Skeletal muscle tissue (tissue), 4 donors: ENCODE results near the gene VAT1L. TPM values are rescaled to one million over a fixed set of nuclear protein-coding genes. Genes with fewer than 3 reads are reported as not detected.

Experiments used
- H3K27ac ChIP-seq: one replicate; pipeline ENCODE4 v1.7.0; 2013; ENCODE audit warnings: mild to moderate bottlenecking, low read depth, low read length, inconsistent platforms
- H3K27me3 ChIP-seq, 3 donors: one replicate each; pipeline ENCODE4 v1.7.0; 2013; ENCODE audit warnings: low read length in 3 of 3; ENCODE audit not compliant: control insufficient read depth in 3 of 3, insufficient read depth in 3 of 3
- H3K36me3 ChIP-seq, 3 donors: one replicate each; pipeline ENCODE4 v1.7.0; 2013; ENCODE audit warnings: low read length in 3 of 3; ENCODE audit not compliant: control insufficient read depth in 3 of 3, insufficient read depth in 3 of 3
- H3K4me1 ChIP-seq, 3 donors: one replicate each; pipeline ENCODE4 v1.7.0; 2013; ENCODE audit warnings: low read length in 3 of 3, mild to moderate bottlenecking in 3 of 3; ENCODE audit not compliant: control insufficient read depth in 3 of 3, insufficient read depth in 3 of 3
- H3K4me3 ChIP-seq, 3 donors: one replicate each; pipeline ENCODE4 v1.7.0; 2013; ENCODE audit warnings: low read length in 3 of 3
- H3K9ac ChIP-seq, 3 donors: one replicate each; pipeline ENCODE4 v1.7.0; 2013; ENCODE audit warnings: low read length in 3 of 3, mild to moderate bottlenecking in 3 of 3, moderate library complexity in 2 of 3, low read depth in 1 of 3
- H3K9me3 ChIP-seq, 3 donors: one replicate each; pipeline ENCODE4 v1.7.0; 2013; ENCODE audit warnings: low read length in 3 of 3; ENCODE audit not compliant: control insufficient read depth in 3 of 3
- total RNA-seq: library from RNA; depleted of rRNA; stranded (reverse); fragments of >200 nt; gene quantifications from one replicate; pipeline ENCODE4 v1.2.3, GENCODE V29; 2014
- donor health status: Osteomylitis.

VAT1L gene
- total RNA-seq, 1 donor from 2014 or later = 5.2 TPM

- no peak overlapping the region for H3K27ac ChIP-seq
- H3K9ac ChIP-seq = no peak overlapping the region
- H3K9me3 ChIP-seq = no peaks in the 10 kb centered on the region
- H3K36me3 ChIP-seq = no peaks in the 10 kb centered on the region
- peaks cover 47 to 58% (median 55%) of the 10 kb centered on the region in 3 donors for H3K27me3 ChIP-seq
- H3K4me1 ChIP-seq = peaks cover 0 to 5% (median 4%) of the 10 kb centered on the region in 3 donors
- H3K4me3 ChIP-seq = no peak overlapping the region
Observed at GRCh38 chr16:77790912-77791311, 2.5 kb downstream of the VAT1L start.

GRCh38 chr16:77793417-77793816, 5.1 kb downstream of the VAT1L start:
- H3K27ac ChIP-seq = no peak overlapping the region
- no peaks in the 10 kb centered on the region for H3K36me3 ChIP-seq
- H3K4me1 ChIP-seq = no peaks in the 10 kb centered on the region
- H3K9me3 ChIP-seq = no peaks in the 10 kb centered on the region
- H3K9ac ChIP-seq = no peak overlapping the region
- H3K27me3 ChIP-seq = peaks cover 30 to 40% (median 33%) of the 10 kb centered on the region in 3 donors
- H3K4me3 ChIP-seq = no peak overlapping the region

GRCh38 chr16:77794586-77794985, 6.2 kb downstream of the VAT1L start:
- Histone ChIP-seq H3K27me3 (peaks cover 20 to 28% (median 21%) of the 10 kb centered on the region in 3 donors), H3K4me3 (no peak overlapping the region), H3K9me3 (no peaks in the 10 kb centered on the region), H3K27ac (no peak overlapping the region), H3K36me3 (no peaks in the 10 kb centered on the region), H3K9ac (no peak overlapping the region), H3K4me1 (no peaks in the 10 kb centered on the region)

- no peak overlapping the region for H3K4me3 ChIP-seq
- peaks cover 0 to 7% (median 0%) of the 10 kb centered on the region in 3 donors for H3K27me3 ChIP-seq
- H3K9ac ChIP-seq = no peak overlapping the region
- H3K27ac ChIP-seq = no peak overlapping the region
- no peaks in the 10 kb centered on the region for H3K4me1 ChIP-seq
- H3K36me3 ChIP-seq = no peaks in the 10 kb centered on the region
- no peaks in the 10 kb centered on the region for H3K9me3 ChIP-seq
Observed at GRCh38 chr16:77801817-77802216, 13.5 kb downstream of the VAT1L start.

- Histone ChIP-seq H3K9me3 (peaks cover 0 to 3% (median 0%) of the 10 kb centered on the region in 3 donors), H3K27me3 (peaks cover 0 to 7% (median 0%) of the 10 kb centered on the region in 3 donors), H3K9ac (no peak overlapping the region), H3K36me3 (no peaks in the 10 kb centered on the region), H3K4me1 (no peaks in the 10 kb centered on the region), H3K4me3 (no peak overlapping the region), H3K27ac (no peak overlapping the region)
Observed at GRCh38 chr16:77805398-77805797, 17.0 kb downstream of the VAT1L start.

- Histone ChIP-seq H3K4me3 (no peak overlapping the region), H3K36me3 (no peaks in the 10 kb centered on the region), H3K27ac (no peak overlapping the region), H3K4me1 (no peaks in the 10 kb centered on the region), H3K27me3 (peaks cover 0 to 7% (median 0%) of the 10 kb centered on the region in 3 donors), H3K9me3 (peaks cover 0 to 3% (median 0%) of the 10 kb centered on the region in 3 donors), H3K9ac (no peak overlapping the region)
Observed at GRCh38 chr16:77807021-77807420, 18.7 kb downstream of the VAT1L start.

GRCh38 chr16:77812856-77813500, 24.6 kb downstream of the VAT1L start:
- no peak overlapping the region for H3K4me3 ChIP-seq
- no peaks in the 10 kb centered on the region for H3K36me3 ChIP-seq
- no peak overlapping the region for H3K27ac ChIP-seq
- H3K27me3 ChIP-seq = peaks cover 0 to 5% (median 0%) of the 10 kb centered on the region in 3 donors
- H3K9me3 ChIP-seq = peaks cover 0 to 2% (median 0%) of the 10 kb centered on the region in 3 donors
- H3K4me1 ChIP-seq = no peaks in the 10 kb centered on the region
- no peak overlapping the region for H3K9ac ChIP-seq

GRCh38 chr16:77816293-77816692, 27.9 kb downstream of the VAT1L start:
- Histone ChIP-seq H3K9me3 (peaks cover 0 to 2% (median 0%) of the 10 kb centered on the region in 3 donors), H3K4me3 (no peak overlapping the region), H3K27ac (no peak overlapping the region), H3K36me3 (no peaks in the 10 kb centered on the region), H3K9ac (no peak overlapping the region), H3K4me1 (no peaks in the 10 kb centered on the region), H3K27me3 (peaks cover 0 to 9% (median 0%) of the 10 kb centered on the region in 3 donors)

GRCh38 chr16:77820340-77820739, 32.0 kb downstream of the VAT1L start:
- Histone ChIP-seq H3K27me3 (peaks cover 0 to 8% (median 0%) of the 10 kb centered on the region in 3 donors), H3K36me3 (no peaks in the 10 kb centered on the region), H3K4me3 (no peak overlapping the region), H3K27ac (no peak overlapping the region), H3K9me3 (no peaks in the 10 kb centered on the region), H3K9ac (no peak overlapping the region), H3K4me1 (no peaks in the 10 kb centered on the region)

- Histone ChIP-seq H3K27ac (no peak overlapping the region), H3K4me1 (no peaks in the 10 kb centered on the region), H3K36me3 (no peaks in the 10 kb centered on the region), H3K9ac (no peak overlapping the region), H3K9me3 (no peaks in the 10 kb centered on the region), H3K27me3 (peaks cover 0 to 7% (median 0%) of the 10 kb centered on the region in 3 donors), H3K4me3 (no peak overlapping the region)
Observed at GRCh38 chr16:77822661-77823060, 34.3 kb downstream of the VAT1L start.
